IMR-90 (cell line): ENCODE data around the gene CLEC20A. TPM values are rescaled to one million over a fixed set of nuclear protein-coding genes. Genes with fewer than 3 reads are reported as not detected.

Experiments
- ATAC-seq: fragments of 200-7000 bp; cut with Tn5 transposase; 2 replicates; pipeline ENCODE4 v1.9.1; 2020; ENCODE audit warnings: low read depth, mild to moderate bottlenecking, moderate library complexity
- BruUV-seq: library from RNA; stranded (reverse); fragments of 400-500 nt; replicated peaks from 2 replicates; lab custom pipeline; 2021; lab: Mats Ljungman, UMichigan
- CTCF ChIA-PET: fragments of 300-600 bp; formaldehyde crosslinking; extraction: SDS; loops from one replicate; lab custom pipeline; 2021; ENCODE audit warnings: antibody characterized with exemption; lab: Yijun Ruan, JAX
- POLR2A ChIA-PET: fragments of 300-600 bp; sonication (Branson Sonifier 250); formaldehyde crosslinking; loops from one replicate; lab custom pipeline; 2022; ENCODE audit warnings: antibody characterized with exemption; ENCODE audit not compliant: unreplicated experiment; lab: Charles Lee
- DNase-seq: peaks from one replicate; pipeline ENCODE4 v3.0.0; 2013
- H2AFZ ChIP-seq: replicated peaks from 2 replicates; pipeline ENCODE3; 2013; ENCODE audit warnings: low read length, mild to moderate bottlenecking; ENCODE audit not compliant: poor library complexity
- H2AK5ac ChIP-seq: 2 replicates; pipeline ENCODE4 v1.6.1; 2013; ENCODE audit warnings: low read depth, low read length, inconsistent platforms
- H2AK9ac ChIP-seq: replicated peaks from 2 replicates; pipeline ENCODE3; 2013; ENCODE audit warnings: mild to moderate bottlenecking, low read depth, low read length, moderate library complexity; ENCODE audit not compliant: poor library complexity
- H2BK120ac ChIP-seq: 2 replicates; pipeline ENCODE4 v1.6.1; 2013; ENCODE audit warnings: low read depth, low read length, inconsistent platforms
- H2BK15ac ChIP-seq: 3 replicates; pipeline ENCODE4 v1.6.1; 2013; ENCODE audit warnings: low read depth, low read length, inconsistent platforms
- H2BK20ac ChIP-seq: 2 replicates; pipeline ENCODE4 v1.6.1; 2013; ENCODE audit warnings: low read depth, mild to moderate bottlenecking, inconsistent platforms, low read length, moderate library complexity
- H2BK5ac ChIP-seq: 2 replicates; pipeline ENCODE4 v1.6.1; 2013; ENCODE audit warnings: mild to moderate bottlenecking, low read depth, low read length, inconsistent platforms; ENCODE audit not compliant: poor library complexity, severe bottlenecking
- H3K14ac ChIP-seq: replicated peaks from 2 replicates; pipeline ENCODE4 v1.6.1; 2013; ENCODE audit warnings: low read depth, low read length, inconsistent platforms
- H3K18ac ChIP-seq: 2 replicates; pipeline ENCODE4 v1.6.1; 2013; ENCODE audit warnings: low read depth, low read length, control low read depth
- H3K23ac ChIP-seq: 2 replicates; pipeline ENCODE4 v1.6.1; 2013; ENCODE audit warnings: low read depth, low read length, inconsistent platforms
- H3K27ac ChIP-seq: 2 replicates; pipeline ENCODE4 v1.5.1; 2013; ENCODE audit warnings: mild to moderate bottlenecking, control low read depth, low read length; ENCODE audit not compliant: insufficient read depth
- H3K27me3 ChIP-seq: 2 replicates; pipeline ENCODE4 v1.6.1; 2013; ENCODE audit warnings: low read length; ENCODE audit not compliant: control insufficient read depth, insufficient read depth
- H3K36me3 ChIP-seq: 2 replicates; pipeline ENCODE4 v1.6.1; 2013; ENCODE audit warnings: low read length, mixed read lengths; ENCODE audit not compliant: control insufficient read depth, insufficient read depth
- H3K4ac ChIP-seq: 2 replicates; pipeline ENCODE4 v1.6.1; 2013; ENCODE audit warnings: low read depth, low read length, inconsistent platforms
- H3K4me1 ChIP-seq: 2 replicates; pipeline ENCODE4 v1.6.1; 2013; ENCODE audit warnings: low read length, mixed read lengths; ENCODE audit not compliant: control insufficient read depth, insufficient read depth
- H3K4me2 ChIP-seq: 2 replicates; pipeline ENCODE4 v1.6.1; 2013; ENCODE audit warnings: low read depth, mild to moderate bottlenecking, control low read depth, low read length, moderate library complexity
- H3K4me3 ChIP-seq: 2 replicates; pipeline ENCODE4 v1.5.1; 2013; ENCODE audit warnings: low read depth, mild to moderate bottlenecking, control low read depth, low read length, moderate library complexity; ENCODE audit not compliant: insufficient read depth
- H3K56ac ChIP-seq: 2 replicates; pipeline ENCODE4 v1.6.1; 2013; ENCODE audit warnings: low read length, inconsistent platforms; ENCODE audit not compliant: insufficient read depth; ENCODE audit errors: extremely low read depth
- H3K79me1 ChIP-seq, 2 experiments: 2 replicates each; pipeline ENCODE4 v1.6.1; 2013; ENCODE audit warnings: low read length in 2 of 2, inconsistent platforms in 1 of 2, low read depth in 1 of 2
- H3K9ac ChIP-seq: 2 replicates; pipeline ENCODE4 v1.6.1; 2013; ENCODE audit warnings: low read depth, low read length, control low read depth
- H3K9me1 ChIP-seq: 2 replicates; pipeline ENCODE4 v1.6.1; 2013; ENCODE audit warnings: low read length, inconsistent platforms; ENCODE audit not compliant: insufficient read depth
- H3K9me3 ChIP-seq: 2 replicates; pipeline ENCODE4 v1.6.1; 2013; ENCODE audit warnings: low read length; ENCODE audit not compliant: control insufficient read depth, insufficient read depth
- H4K20me1 ChIP-seq: 2 replicates; pipeline ENCODE4 v1.6.1; 2013; ENCODE audit warnings: low read length, inconsistent platforms; ENCODE audit not compliant: insufficient read depth
- H4K5ac ChIP-seq: 2 replicates; pipeline ENCODE4 v1.6.1; 2013; ENCODE audit warnings: mild to moderate bottlenecking, low read depth, low read length, control low read depth
- H4K8ac ChIP-seq, 2 experiments: 2 replicates each; pipeline ENCODE4 v1.6.1; 2013; ENCODE audit warnings: low read depth in 2 of 2, low read length in 2 of 2, control low read depth in 1 of 2, inconsistent platforms in 1 of 2
- H4K91ac ChIP-seq: 2 replicates; pipeline ENCODE4 v1.6.1; 2013; ENCODE audit warnings: low read depth, low read length, inconsistent platforms; ENCODE audit not compliant: insufficient read depth
- CHD1 ChIP-seq: IDR thresholded peaks from 2 replicates; pipeline ENCODE4 v1.6.1; 2012; ENCODE audit warnings: low read depth, low read length, improper control_type of control experiment
- CTCF ChIP-seq: conservative IDR thresholded peaks from 2 replicates; pipeline ENCODE4 v1.5.1; 2012; ENCODE audit warnings: mild to moderate bottlenecking, low read depth, low read length, improper control_type of control experiment
- FOS ChIP-seq: fragments of 150-350 bp; IDR thresholded peaks from 2 replicates; pipeline ENCODE4 v1.6.1; 2016; ENCODE audit warnings: low read depth, low read length
- MAFK ChIP-seq: IDR thresholded peaks from 2 replicates; pipeline ENCODE4 v1.6.1; 2012; ENCODE audit warnings: low read depth, low read length, improper control_type of control experiment
- NFE2L2 ChIP-seq: fragments of 150-350 bp; IDR thresholded peaks from 2 replicates; pipeline ENCODE4 v1.6.1; 2016; ENCODE audit warnings: low read depth, mild to moderate bottlenecking, low read length
- RFX5 ChIP-seq: IDR thresholded peaks from 2 replicates; pipeline ENCODE4 v1.8.0; 2012; ENCODE audit warnings: low read depth, mild to moderate bottlenecking, low read length, moderate library complexity
- USF2 ChIP-seq: fragments of 150-350 bp; IDR thresholded peaks from 2 replicates; pipeline ENCODE4 v1.6.1; 2017; ENCODE audit warnings: mild to moderate bottlenecking, antibody characterized with exemption, low read length, low read depth
- WGBS, 2 experiments: methylation state at CpG; one replicate each; pipeline versions ENCODE4 v1.1.5 to v1.1.7; 2013; ENCODE audit warnings: missing lambda C conversion rate in 2 of 2; ENCODE audit not compliant: insufficient read length in 1 of 2; ENCODE audit errors: extremely low coverage in 2 of 2; 5-methylcytosine and 5-hydroxymethylcytosine counted together
- dilution Hi-C: fragments of 300-500 bp; cut with HindIII; formaldehyde crosslinking; loops from one replicate; pipeline ENCODE4 v1.14.3; 2018; ENCODE audit warnings: low sequenced_read_pairs; ENCODE audit not compliant: unreplicated experiment
- in situ Hi-C: fragments of 300-500 bp; cut with MboI; formaldehyde crosslinking; loops from 3 replicates; pipeline ENCODE4 v1.14.3; 2019; ENCODE audit warnings: low sequenced_read_pairs, inconsistent platforms, mixed read lengths
- intact Hi-C: fragments of 100-400 bp; cut with micrococcal nuclease; formaldehyde crosslinking; loops from 2 replicates; pipeline ENCODE4 v1.10.0; 2022
- polyA plus RNA-seq, 3 experiments: library from polyadenylated mRNA; depleted of rRNA; stranded (reverse); fragments of >200 nt; gene quantifications; 2 replicates each; pipeline ENCODE4 v1.2.3, GENCODE V29; 2012; ENCODE audit warnings: low replicate concordance in 1 of 3
- total RNA-seq: library from RNA; depleted of rRNA; stranded (reverse); fragments of >200 nt; gene quantifications from 2 replicates; pipeline ENCODE4 v1.2.3, GENCODE V29; 2012

The CLEC20A gene
- total and polyA plus RNA-seq, 2 of the 4 experiments (the other 2 are of a cell fraction), result not detected

- Histone ChIP-seq H2AK5ac (no peak overlapping the region), H3K23ac (no peak overlapping the region), H3K9ac (no peak overlapping the region), H3K18ac (no peak overlapping the region), H3K36me3 (no peaks in the 10 kb centered on the region), H3K9me1 (no peaks in the 10 kb centered on the region), H3K9me3 (no peaks in the 10 kb centered on the region), H4K5ac (no peak overlapping the region), H4K20me1 (no peaks in the 10 kb centered on the region), H3K4me1 (no peaks in the 10 kb centered on the region), H4K8ac (no peak overlapping the region), H2BK15ac (no peak overlapping the region), H2BK20ac (no peak overlapping the region), H3K14ac (no peak overlapping the region), H3K79me1 (no peaks in the 10 kb centered on the region), H3K27me3 (peaks cover 2% of the 10 kb centered on the region; the same call in 1 of the 2 replicates), H3K4ac (no peak overlapping the region), H2AK9ac (peak overlapping the region; percentile 19), H2BK120ac (no peak overlapping the region), H3K4me3 (no peak overlapping the region), H2BK5ac (no peak overlapping the region), H3K27ac (no peak overlapping the region), H2AFZ (peak overlapping the region; percentile 24), H3K56ac (no peak overlapping the region), H3K4me2 (no peak overlapping the region), H4K91ac (no peak overlapping the region)
- no peak for ATAC-seq
- WGBS, 2 experiments, result 44% methylated on average over 34 of the region's 54 CpGs; no CpG with 5 or more reads in 1 of the 2 experiments
- ChIA-PET POLR2A (no interaction called here), CTCF (no interaction called here)
- no peak for DNase-seq
- in situ Hi-C loops, result no loop called here
- intact Hi-C loops, result no loop called here
- no TSS peak for BruUV-seq
- dilution Hi-C loops, result no loop called here
- TF ChIP-seq CHD1 (no peak), USF2 (no peak), CTCF (no peak), NFE2L2 (no peak), RFX5 (no peak), MAFK (no peak), FOS (no peak)
Observed at GRCh38 chr1:178486100-178487069, 10.4 kb downstream of the CLEC20A start.
